ENCODE data around the gene LRMDA. TPM values are rescaled to one million over a fixed set of nuclear protein-coding genes. Genes with fewer than 3 reads are reported as not detected.

LRMDA gene
- total RNA-seq, 1 donor from 2014 or later = 0.19 TPM

DNA sequence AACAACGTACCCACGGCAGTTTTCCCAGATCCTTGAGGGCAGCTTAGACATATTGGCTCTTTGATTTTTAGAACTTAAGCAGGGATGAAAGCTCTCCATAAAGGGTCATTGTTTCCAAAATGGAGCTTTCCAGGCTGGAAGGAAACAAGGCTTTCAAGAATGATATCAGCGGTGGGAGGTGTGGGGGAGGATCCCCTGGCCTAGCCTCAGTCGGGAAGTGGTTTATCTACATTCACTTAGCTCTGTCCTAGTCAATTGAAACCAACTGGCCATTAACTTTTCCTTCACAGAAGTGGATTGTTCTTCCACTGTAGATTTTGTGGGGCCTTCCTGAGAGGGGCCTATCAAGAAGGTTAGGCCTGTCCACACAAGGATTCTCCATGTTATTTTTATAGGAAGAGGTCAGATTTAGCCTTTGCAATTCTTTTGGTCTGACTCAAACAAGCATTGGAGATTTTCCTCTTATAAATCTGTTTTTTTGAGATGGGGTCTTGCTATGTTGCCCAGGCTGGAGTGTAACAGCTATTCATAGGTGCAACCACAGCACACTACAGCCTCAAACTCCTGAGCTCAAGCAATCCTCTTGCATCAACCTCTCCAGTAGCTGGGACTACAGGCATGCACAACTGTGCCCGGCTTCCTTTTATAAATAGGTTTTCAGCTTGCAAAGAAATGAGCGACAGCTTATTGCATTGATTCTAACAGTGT, 343.5 kb downstream of the LRMDA start:
- H3K9me3 Mint-ChIP-seq (ENCODE audit: unreplicated experiment) = no peaks in the 10 kb centered on the region
- H3K36me3 Mint-ChIP-seq (ENCODE audit: unreplicated experiment) = no peaks in the 10 kb centered on the region
- H3K27ac Mint-ChIP-seq (ENCODE audit: unreplicated experiment) = no peak overlapping the region
- no peak for DNase-seq (ENCODE audit: extremely low spot score, unreplicated experiment)
- H3K4me1 Mint-ChIP-seq (ENCODE audit: unreplicated experiment) = peaks cover 11% of the 10 kb centered on the region
- peaks cover 11% of the 10 kb centered on the region for H3K27me3 Mint-ChIP-seq (ENCODE audit: unreplicated experiment)
- TF ChIP-seq, protein P1, sequence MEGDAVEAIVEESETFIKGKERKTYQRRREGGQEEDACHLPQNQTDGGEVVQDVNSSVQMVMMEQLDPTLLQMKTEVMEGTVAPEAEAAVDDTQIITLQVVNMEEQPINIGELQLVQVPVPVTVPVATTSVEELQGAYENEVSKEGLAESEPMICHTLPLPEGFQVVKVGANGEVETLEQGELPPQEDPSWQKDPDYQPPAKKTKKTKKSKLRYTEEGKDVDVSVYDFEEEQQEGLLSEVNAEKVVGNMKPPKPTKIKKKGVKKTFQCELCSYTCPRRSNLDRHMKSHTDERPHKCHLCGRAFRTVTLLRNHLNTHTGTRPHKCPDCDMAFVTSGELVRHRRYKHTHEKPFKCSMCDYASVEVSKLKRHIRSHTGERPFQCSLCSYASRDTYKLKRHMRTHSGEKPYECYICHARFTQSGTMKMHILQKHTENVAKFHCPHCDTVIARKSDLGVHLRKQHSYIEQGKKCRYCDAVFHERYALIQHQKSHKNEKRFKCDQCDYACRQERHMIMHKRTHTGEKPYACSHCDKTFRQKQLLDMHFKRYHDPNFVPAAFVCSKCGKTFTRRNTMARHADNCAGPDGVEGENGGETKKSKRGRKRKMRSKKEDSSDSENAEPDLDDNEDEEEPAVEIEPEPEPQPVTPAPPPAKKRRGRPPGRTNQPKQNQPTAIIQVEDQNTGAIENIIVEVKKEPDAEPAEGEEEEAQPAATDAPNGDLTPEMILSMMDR (IDR thresholded peaks at IDR 0.05) = no peak
- H3K4me3 Mint-ChIP-seq (ENCODE audit: unreplicated experiment) = no peak overlapping the region

DNA sequence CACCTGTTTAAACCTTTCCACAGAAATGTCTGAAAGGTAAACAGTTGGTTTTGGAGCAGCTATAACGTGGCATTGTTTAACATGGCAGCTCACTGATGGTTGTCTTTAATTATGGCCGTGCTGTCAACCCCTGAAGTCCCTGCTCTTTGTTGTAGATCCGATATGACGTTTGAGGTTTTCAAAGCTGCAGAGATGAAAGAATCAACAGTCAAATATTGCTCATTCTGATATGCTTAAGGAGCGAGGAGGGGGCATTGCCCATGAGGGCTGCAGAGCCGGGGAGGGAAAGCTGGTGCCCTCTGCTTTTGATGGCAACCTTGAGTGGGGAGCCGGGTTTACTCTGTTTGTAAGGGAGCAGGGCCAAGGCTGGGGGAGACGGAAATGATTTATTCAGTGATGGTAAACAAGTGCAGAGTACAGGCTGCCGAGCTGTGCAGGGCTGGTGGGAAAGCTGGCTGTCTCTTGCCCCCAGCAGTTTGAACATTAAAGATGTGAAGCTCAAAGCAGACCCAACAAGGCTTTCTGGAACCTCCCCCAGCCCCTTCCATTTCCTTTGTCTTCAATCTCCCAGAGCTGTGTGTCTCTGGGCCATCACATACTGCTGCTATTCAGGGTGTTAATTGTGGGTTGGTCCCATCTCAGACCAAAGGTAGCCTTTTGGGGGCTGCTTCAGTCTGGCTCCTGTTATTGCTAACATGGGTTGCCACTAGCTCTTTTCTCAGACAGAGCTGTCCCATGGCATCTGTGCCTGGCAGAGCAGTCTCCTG, 345.5 kb downstream of the LRMDA start:
- no peak for DNase-seq (ENCODE audit: extremely low spot score, unreplicated experiment)
- Mint-ChIP-seq H3K27me3 (ENCODE audit: unreplicated experiment) (peaks cover 26% of the 10 kb centered on the region), H3K4me3 (ENCODE audit: unreplicated experiment) (no peak overlapping the region), H3K27ac (ENCODE audit: unreplicated experiment) (no peak overlapping the region), H3K4me1 (ENCODE audit: unreplicated experiment) (peaks cover 11% of the 10 kb centered on the region), H3K9me3 (ENCODE audit: unreplicated experiment) (no peaks in the 10 kb centered on the region), H3K36me3 (ENCODE audit: unreplicated experiment) (no peaks in the 10 kb centered on the region)
- TF ChIP-seq, protein P1 (IDR thresholded peaks at IDR 0.05) = no peak

DNA sequence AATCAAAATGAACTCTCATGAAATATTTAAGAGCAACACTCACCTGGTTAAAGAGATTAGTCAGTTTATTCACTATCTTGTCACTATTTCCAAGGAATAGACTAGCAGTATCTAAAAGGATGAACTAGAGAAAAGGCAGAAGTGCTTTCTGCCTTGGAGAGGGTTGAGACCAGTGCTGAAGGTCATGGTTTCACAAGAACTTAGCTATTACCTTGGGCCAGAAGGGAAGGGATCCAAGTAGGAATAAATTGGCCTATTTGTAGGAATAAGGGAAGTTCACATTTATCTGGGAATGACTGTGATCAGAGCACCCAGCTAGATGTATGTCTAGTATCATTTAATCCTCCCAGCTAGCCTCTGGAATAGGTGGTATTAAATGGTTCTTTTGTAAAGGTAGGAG, 347.2 kb downstream of the LRMDA start:
- no peaks in the 10 kb centered on the region for H3K9me3 Mint-ChIP-seq (ENCODE audit: unreplicated experiment)
- H3K36me3 Mint-ChIP-seq (ENCODE audit: unreplicated experiment) = no peaks in the 10 kb centered on the region
- H3K4me1 Mint-ChIP-seq (ENCODE audit: unreplicated experiment) = peaks cover 2% of the 10 kb centered on the region
- DNase-seq (ENCODE audit: extremely low spot score, unreplicated experiment) = no peak
- H3K27ac Mint-ChIP-seq (ENCODE audit: unreplicated experiment) = no peak overlapping the region
- H3K4me3 Mint-ChIP-seq (ENCODE audit: unreplicated experiment) = no peak overlapping the region
- TF ChIP-seq, protein P1 (IDR thresholded peaks at IDR 0.05) = no peak
- peaks cover 41% of the 10 kb centered on the region for H3K27me3 Mint-ChIP-seq (ENCODE audit: unreplicated experiment)

DNA sequence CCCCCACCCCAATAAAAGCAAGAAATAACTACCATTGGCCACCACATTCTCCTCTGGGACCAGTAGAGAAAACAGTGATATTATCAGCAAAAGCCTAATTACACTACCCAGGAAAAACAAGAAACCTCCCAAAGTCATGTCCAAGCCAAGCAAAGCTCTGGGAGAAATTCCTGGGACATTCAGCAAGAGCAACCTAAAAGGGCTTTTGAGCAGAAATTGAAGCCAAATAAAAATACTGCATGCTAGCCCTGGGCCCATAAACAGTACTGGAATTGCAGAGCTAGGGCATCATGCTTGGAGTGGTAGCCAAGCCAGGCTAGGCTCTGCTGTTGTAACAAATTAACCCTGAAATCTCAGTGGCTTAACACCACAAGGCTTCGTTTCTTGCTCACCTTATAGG, 347.9 kb downstream of the LRMDA start:
- no peak overlapping the region for H3K4me3 Mint-ChIP-seq (ENCODE audit: unreplicated experiment)
- TF ChIP-seq, protein P1 (IDR thresholded peaks at IDR 0.05) = no peak
- peaks cover 47% of the 10 kb centered on the region for H3K27me3 Mint-ChIP-seq (ENCODE audit: unreplicated experiment)
- H3K36me3 Mint-ChIP-seq (ENCODE audit: unreplicated experiment) = no peaks in the 10 kb centered on the region
- no peak for DNase-seq (ENCODE audit: extremely low spot score, unreplicated experiment)
- no peak overlapping the region for H3K27ac Mint-ChIP-seq (ENCODE audit: unreplicated experiment)
- no peaks in the 10 kb centered on the region for H3K4me1 Mint-ChIP-seq (ENCODE audit: unreplicated experiment)
- H3K9me3 Mint-ChIP-seq (ENCODE audit: unreplicated experiment) = no peaks in the 10 kb centered on the region
